ENCODE data around the gene SELENOK.

The SELENOK gene

GRCh38 chr3:53841296-53841695 is 50.4 kb downstream of the SELENOK start:
- DNase-seq = peak; percentile 56 to 65

DNA sequence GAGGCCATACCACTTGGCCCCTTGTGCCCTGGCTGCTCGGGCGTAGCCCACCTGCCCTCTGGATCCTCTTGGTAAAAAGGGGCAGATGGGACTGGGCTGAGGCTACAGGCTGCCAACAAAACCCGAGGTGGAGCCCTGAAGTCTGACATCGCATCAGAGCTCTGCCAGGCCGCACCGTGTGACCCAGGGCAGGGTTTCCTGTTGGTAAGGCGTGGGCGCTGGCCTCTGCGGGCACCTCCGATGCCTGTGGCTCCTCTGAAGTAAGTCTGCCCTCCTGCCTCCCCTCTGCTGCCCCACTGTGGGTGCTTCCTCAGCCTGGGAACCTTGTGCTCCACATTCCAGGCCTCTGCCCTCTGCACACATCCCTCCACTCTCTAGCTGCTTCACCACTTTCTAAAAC is 54.3 kb downstream of the SELENOK start:
- DNase-seq = no peak

GRCh38 chr3:53836084-53836872 is 55.4 kb downstream of the SELENOK start:
- no peak for DNase-seq

GRCh38 chr3:53835257-53835656 is 56.4 kb downstream of the SELENOK start:
- DNase-seq = no peak

DNA sequence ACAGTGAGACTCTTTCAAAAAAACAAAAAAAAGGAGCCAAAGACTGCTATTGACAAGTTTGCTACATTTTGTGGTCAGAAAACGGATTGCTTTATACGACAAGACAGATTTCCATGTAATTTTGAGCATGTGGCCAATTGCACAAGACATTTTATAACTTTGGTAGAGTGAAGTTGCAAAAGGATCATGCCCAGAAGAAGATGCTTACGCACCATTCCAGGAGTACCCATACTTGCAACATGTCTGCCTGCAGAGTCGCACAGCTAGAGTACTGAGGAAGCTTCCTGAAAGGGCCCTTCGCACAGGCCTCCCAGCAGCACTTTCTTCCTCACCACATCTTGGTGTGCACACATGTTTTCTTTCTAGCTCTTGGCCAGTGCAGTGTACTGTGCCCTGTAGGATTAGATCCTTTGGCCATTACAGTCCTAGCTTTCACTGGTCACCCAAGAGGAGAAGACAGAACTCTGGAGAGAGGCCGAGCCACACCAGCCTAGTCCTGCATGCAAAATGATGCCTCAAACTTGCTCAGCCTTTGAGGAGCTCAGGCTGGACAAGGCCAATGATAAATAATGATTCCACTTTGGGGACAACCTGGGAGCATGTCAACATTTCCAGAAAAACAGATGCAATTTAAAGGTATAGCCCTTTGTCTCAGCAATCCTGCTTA is 57.1 kb downstream of the SELENOK start:
- no peak for DNase-seq

Data from SHP77 (cell line).